OCI-LY1 (cell line): ENCODE data around the gene HNRNPM.
"Not testable (repeated sequence)": the region's sequence is repeated elsewhere in the genome, so short reads cannot be mapped to it uniquely, and the experiment has no call there.

Experiments
- H2AFZ ChIP-seq: fragments of 200-600 bp; sonication (generic), shearing (Covaris generic); 2 replicates; pipeline ENCODE4 v1.6.0; 2014; ENCODE audit warnings: antibody characterized with exemption, mild to moderate bottlenecking, low read length
- H3F3A ChIP-seq: fragments of 200-600 bp; sonication (generic), shearing (Covaris generic); 2 replicates; pipeline ENCODE4 v1.6.0; 2014; ENCODE audit warnings: mild to moderate bottlenecking, antibody characterized with exemption, low read length, moderate library complexity; ENCODE audit not compliant: insufficient read depth
- H3K27ac ChIP-seq: fragments of 200-600 bp; sonication (generic); 2 replicates; pipeline ENCODE4 v1.5.1; 2014; ENCODE audit warnings: low read length, mixed run types, mild to moderate bottlenecking, low read depth; ENCODE audit not compliant: poor library complexity, severe bottlenecking
- H3K27me3 ChIP-seq: fragments of 200-600 bp; sonication (generic); 2 replicates; pipeline ENCODE4 v1.6.0; 2014; ENCODE audit warnings: antibody characterized with exemption, mild to moderate bottlenecking, low read length, moderate library complexity; ENCODE audit not compliant: insufficient read depth
- H3K36me3 ChIP-seq: fragments of 200-600 bp; sonication (generic); 2 replicates; pipeline ENCODE4 v1.6.1; 2014; ENCODE audit warnings: mild to moderate bottlenecking, antibody characterized with exemption, low read length, moderate library complexity, mixed read lengths; ENCODE audit not compliant: insufficient read depth
- H3K4me1 ChIP-seq: fragments of 200-600 bp; sonication (generic); 2 replicates; pipeline ENCODE4 v1.5.1; 2014; ENCODE audit warnings: mild to moderate bottlenecking, low read length, moderate library complexity; ENCODE audit not compliant: insufficient read depth, severe bottlenecking
- H3K4me2 ChIP-seq: fragments of 200-600 bp; sonication (generic), shearing (Covaris generic); 2 replicates; pipeline ENCODE4 v1.6.1; 2014; ENCODE audit warnings: low read length
- H3K4me3 ChIP-seq: fragments of 200-600 bp; sonication (generic); 2 replicates; pipeline ENCODE4 v1.5.1; 2014; ENCODE audit warnings: low read length, low read depth, mild to moderate bottlenecking, mixed read lengths; ENCODE audit not compliant: poor library complexity, severe bottlenecking
- H3K79me2 ChIP-seq: fragments of 200-600 bp; shearing (Covaris generic); 2 replicates; pipeline ENCODE4 v1.6.1; 2016; ENCODE audit warnings: mixed run types, low read length, mixed read lengths; ENCODE audit not compliant: insufficient read depth
- H3K9ac ChIP-seq: fragments of 200-600 bp; sonication (generic), shearing (Covaris generic); 2 replicates; pipeline ENCODE4 v1.6.1; 2014; ENCODE audit warnings: mild to moderate bottlenecking, low read length, mixed read lengths
- H3K9me2 ChIP-seq: fragments of 200-600 bp; sonication (generic), shearing (Covaris generic); 2 replicates; pipeline ENCODE4 v1.6.1; 2014; ENCODE audit warnings: low read depth, mild to moderate bottlenecking, low read length, mixed read lengths
- H3K9me3 ChIP-seq: fragments of 200-600 bp; shearing (Covaris generic); 2 replicates; pipeline ENCODE4 v1.6.1; 2014; ENCODE audit warnings: low read length, mixed read lengths
- H4K20me1 ChIP-seq: fragments of 200-600 bp; sonication (generic), shearing (Covaris generic); 2 replicates; pipeline ENCODE4 v1.6.0; 2016; ENCODE audit warnings: mild to moderate bottlenecking, low read length; ENCODE audit not compliant: insufficient read depth
- EZH2 ChIP-seq: fragments of 200-600 bp; sonication (generic), shearing (Covaris generic); IDR thresholded peaks from 2 replicates; pipeline ENCODE4 v1.8.0; 2017; ENCODE audit warnings: borderline replicate concordance, mixed run types, mild to moderate bottlenecking, antibody characterized with exemption, low read length, moderate library complexity, mixed read lengths
- TF ChIP-seq, protein P1 (sequence below): fragments of 200-600 bp; sonication (generic), shearing (Covaris generic); IDR thresholded peaks from 2 replicates; pipeline ENCODE4 v1.5.1; 2017; ENCODE audit warnings: mild to moderate bottlenecking, antibody characterized with exemption, low read length, moderate library complexity, mixed read lengths

HNRNPM gene

DNA sequence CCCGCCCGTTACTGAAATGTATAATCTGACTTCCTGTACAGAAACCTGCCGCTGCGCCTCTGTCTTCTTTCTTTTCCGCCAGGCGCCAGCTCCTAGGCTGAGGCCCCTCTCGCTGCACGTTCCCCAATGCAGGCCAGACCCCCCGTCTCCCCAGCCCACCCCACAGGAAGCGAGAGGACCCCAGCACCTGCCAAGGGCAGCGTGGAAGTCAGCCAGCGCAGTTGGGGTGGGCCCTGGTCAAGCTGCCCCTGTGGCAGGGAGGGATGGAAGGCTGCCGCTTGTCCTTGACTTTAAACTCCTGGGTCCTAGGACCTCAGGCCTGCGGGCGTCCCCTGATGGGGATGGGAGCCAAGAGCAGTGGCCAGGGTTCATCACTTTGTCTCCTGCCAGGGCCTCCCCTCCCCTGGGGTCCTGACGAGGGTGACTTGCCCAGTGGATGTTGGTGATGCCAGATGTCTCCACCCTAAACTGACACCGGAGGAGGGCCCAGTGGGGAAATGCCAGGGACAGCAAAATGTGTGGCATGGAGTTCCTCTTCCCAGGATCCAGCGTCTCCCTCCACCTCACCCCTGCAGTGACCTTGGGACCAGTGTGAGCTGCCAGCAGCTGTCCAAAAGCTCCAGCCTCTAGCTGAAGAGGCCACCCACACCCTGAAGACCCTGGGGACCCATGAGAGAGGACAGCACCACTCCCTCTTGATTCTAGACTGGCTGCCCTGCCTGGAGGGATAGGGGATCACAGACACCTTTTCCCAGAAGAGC is 40.2 kb upstream of the HNRNPM start:
- TF ChIP-seq, protein P1, sequence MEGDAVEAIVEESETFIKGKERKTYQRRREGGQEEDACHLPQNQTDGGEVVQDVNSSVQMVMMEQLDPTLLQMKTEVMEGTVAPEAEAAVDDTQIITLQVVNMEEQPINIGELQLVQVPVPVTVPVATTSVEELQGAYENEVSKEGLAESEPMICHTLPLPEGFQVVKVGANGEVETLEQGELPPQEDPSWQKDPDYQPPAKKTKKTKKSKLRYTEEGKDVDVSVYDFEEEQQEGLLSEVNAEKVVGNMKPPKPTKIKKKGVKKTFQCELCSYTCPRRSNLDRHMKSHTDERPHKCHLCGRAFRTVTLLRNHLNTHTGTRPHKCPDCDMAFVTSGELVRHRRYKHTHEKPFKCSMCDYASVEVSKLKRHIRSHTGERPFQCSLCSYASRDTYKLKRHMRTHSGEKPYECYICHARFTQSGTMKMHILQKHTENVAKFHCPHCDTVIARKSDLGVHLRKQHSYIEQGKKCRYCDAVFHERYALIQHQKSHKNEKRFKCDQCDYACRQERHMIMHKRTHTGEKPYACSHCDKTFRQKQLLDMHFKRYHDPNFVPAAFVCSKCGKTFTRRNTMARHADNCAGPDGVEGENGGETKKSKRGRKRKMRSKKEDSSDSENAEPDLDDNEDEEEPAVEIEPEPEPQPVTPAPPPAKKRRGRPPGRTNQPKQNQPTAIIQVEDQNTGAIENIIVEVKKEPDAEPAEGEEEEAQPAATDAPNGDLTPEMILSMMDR = no peak
- no peaks in the 10 kb centered on the region for H3K27me3 ChIP-seq
- H3K9me3 ChIP-seq = no peaks in the 10 kb centered on the region
- no peaks in the 10 kb centered on the region for H3K4me1 ChIP-seq
- no peaks in the 10 kb centered on the region for H4K20me1 ChIP-seq
- H3K9me2 ChIP-seq = no peaks in the 10 kb centered on the region
- no peak overlapping the region for H3K4me3 ChIP-seq
- H3K79me2 ChIP-seq = no peaks in the 10 kb centered on the region
- no peak overlapping the region for H3K27ac ChIP-seq
- H3F3A ChIP-seq = no peaks in the 10 kb centered on the region
- H3K4me2 ChIP-seq = no peak overlapping the region
- no peak overlapping the region for H3K9ac ChIP-seq
- H3K36me3 ChIP-seq = peaks cover 24% of the 10 kb centered on the region; the same call in 1 of the 2 replicates
- H2AFZ ChIP-seq = no peak overlapping the region

DNA sequence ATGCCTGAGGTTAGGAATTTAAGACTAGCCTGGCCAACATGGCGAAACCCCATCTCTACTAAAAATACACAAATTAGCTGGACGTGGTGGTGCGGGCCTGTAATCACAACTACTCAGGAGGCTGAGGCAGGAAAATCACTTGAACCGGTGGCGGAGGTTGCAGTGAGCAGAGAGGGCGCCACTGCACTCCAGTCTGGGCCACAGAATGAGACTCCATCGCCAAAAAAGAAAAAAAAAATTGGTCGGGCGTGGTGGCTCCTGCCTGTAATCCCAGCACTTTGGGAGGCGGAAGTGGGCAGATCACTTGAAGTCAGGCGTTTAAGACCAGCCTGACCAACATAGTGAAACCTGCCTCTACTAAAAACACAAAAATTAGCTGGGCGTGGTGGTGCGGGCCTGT is 34.1 kb upstream of the HNRNPM start:
- not testable (repeated sequence) for H3K4me2 ChIP-seq, H3K9me3 ChIP-seq, H3K27me3 ChIP-seq, H4K20me1 ChIP-seq, H3K4me1 ChIP-seq, H3K36me3 ChIP-seq, H3K79me2 ChIP-seq, H3K9me2 ChIP-seq, H3K4me3 ChIP-seq, H3K9ac ChIP-seq, H2AFZ ChIP-seq, H3F3A ChIP-seq, H3K27ac ChIP-seq

DNA sequence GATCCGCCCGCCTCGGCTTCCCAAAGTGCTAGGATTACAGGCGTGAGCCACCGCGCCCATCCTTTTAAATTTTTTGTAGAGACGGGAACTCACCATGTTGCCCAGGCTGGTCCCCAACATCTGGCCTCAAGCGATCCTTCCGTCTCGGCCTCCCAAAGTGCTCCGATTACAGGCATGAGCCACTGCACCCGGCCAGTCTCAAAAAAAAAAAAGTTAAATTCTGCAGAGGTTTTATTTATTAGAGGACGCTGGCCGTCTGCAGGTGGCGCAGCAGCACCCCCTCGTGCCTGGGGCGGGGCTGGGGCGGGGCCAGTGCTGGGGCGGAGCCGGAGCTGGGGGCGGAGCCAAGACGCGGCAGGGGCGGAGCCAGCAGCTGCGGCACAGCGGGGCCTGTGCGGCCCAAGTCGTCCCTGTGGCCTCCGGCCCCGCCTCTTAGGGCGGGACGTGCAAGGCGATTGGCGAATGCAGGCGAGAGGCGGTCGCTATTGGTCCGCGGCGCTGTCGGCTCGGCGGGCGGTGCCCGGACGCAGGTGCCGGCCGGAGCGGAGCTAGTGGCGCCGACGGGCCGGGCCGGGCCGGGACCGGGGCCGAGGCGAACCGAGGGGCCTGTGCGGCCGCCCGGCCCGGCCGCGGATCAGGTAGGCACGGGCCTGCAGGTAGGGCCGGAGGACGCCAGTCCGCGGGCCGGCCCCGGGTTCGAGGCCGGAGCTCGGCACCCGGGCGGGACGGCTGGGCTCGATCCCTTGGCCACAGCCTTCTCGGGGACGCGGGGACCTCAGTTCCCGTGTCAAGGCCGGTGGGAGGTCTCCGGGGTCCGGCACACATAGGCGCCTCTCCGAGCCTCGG is 31.8 kb upstream of the HNRNPM start, which contains the start of gene MARCHF2:
Gene MARCHF2 (plus strand): TSS at position 523 of the 846 bp plus-strand sequence. CDS start 8,536 bp downstream, outside the sequence.
- Histone ChIP-seq H3K4me1 (peaks cover 12% of the 10 kb centered on the region), H3F3A (0 out of 2 replicates have a peak, but pooled peaks cover 5% of the 10 kb centered on the region), H3K9ac (peak within 1 kb of the TSS; percentile 70), H3K79me2 (no peaks in the 10 kb centered on the region), H3K36me3 (no peaks in the 10 kb centered on the region), H4K20me1 (no peaks in the 10 kb centered on the region), H3K27ac (no peak within 1 kb of the TSS), H2AFZ (no peak within 1 kb of the TSS), H3K9me3 (no peaks in the 10 kb centered on the region), H3K4me3 (peak within 1 kb of the TSS; percentile 74), H3K27me3 (no peaks in the 10 kb centered on the region), H3K4me2 (peak within 1 kb of the TSS; percentile 92), H3K9me2 (no peaks in the 10 kb centered on the region)
- TF ChIP-seq, protein P1 = peak; percentile 60
- no peak for TF ChIP-seq EZH2
